HepG2 (cell line): ENCODE data around the gene AUP1. TPM values are rescaled to one million over a fixed set of nuclear protein-coding genes. Genes with fewer than 3 reads are reported as not detected.

Experiments used
- AGO1 ChIP-seq: fragments of 200-400 bp; formaldehyde crosslinking; IDR thresholded peaks from 2 replicates; pipeline ENCODE4 v1.6.1; 2017; ENCODE audit warnings: mild to moderate bottlenecking, low read depth, low read length, moderate library complexity; ENCODE audit not compliant: poor library complexity, severe bottlenecking
- EHMT2 ChIP-seq: fragments of 200-600 bp; sonication (generic); IDR thresholded peaks from 2 replicates; pipeline ENCODE4 v1.7.0; 2017; ENCODE audit warnings: antibody characterized with exemption, low read depth, low read length, borderline replicate concordance
- GATA4 ChIP-seq: sonication (generic); IDR thresholded peaks from 2 replicates; pipeline ENCODE4 v1.6.1; 2016; ENCODE audit warnings: antibody characterized with exemption, low read depth, borderline replicate concordance
- GATAD2A ChIP-seq: IDR thresholded peaks from 2 replicates; pipeline ENCODE4 v1.6.1; 2016
- KIAA2018 ChIP-seq: sonication (generic); formaldehyde crosslinking; IDR thresholded peaks from 2 replicates; pipeline ENCODE4 v1.5.0; 2020; ENCODE audit warnings: mild to moderate bottlenecking, missing genetic modification reagents, borderline replicate concordance
- NFE2L2 ChIP-seq: fragments of 150-350 bp; IDR thresholded peaks from 2 replicates; pipeline ENCODE4 v1.6.1; 2014; ENCODE audit warnings: low read length
- RELA ChIP-seq: sonication (generic); formaldehyde crosslinking; IDR thresholded peaks from 2 replicates; pipeline ENCODE4 v1.4.0; 2020; ENCODE audit warnings: missing genetic modification reagents
- ZMYM2 ChIP-seq: sonication (generic); formaldehyde crosslinking; IDR thresholded peaks from 2 replicates; pipeline ENCODE4 v1.8.0; 2022; ENCODE audit warnings: mild to moderate bottlenecking, missing genetic modification reagents
- ZNF136 ChIP-seq: sonication (generic); formaldehyde crosslinking; IDR thresholded peaks from 2 replicates; pipeline ENCODE4 v1.8.1; 2022; ENCODE audit warnings: low read depth, mild to moderate bottlenecking, moderate library complexity, missing genetic modification reagents
- ZNF260 ChIP-seq: sonication (generic); formaldehyde crosslinking; IDR thresholded peaks from 2 replicates; pipeline ENCODE4 v1.4.0; 2020; ENCODE audit warnings: missing genetic modification reagents, low read depth, mild to moderate bottlenecking, borderline replicate concordance
- ZNF263 ChIP-seq: sonication (generic); formaldehyde crosslinking; IDR thresholded peaks from 2 replicates; pipeline ENCODE4 v1.4.0; 2020; ENCODE audit warnings: missing genetic modification reagents
- ZNF782 ChIP-seq: sonication (generic); formaldehyde crosslinking; IDR thresholded peaks from 2 replicates; pipeline ENCODE4 v1.4.0; 2020; ENCODE audit warnings: missing genetic modification reagents, mild to moderate bottlenecking, borderline replicate concordance
- ZSCAN22 ChIP-seq: sonication (generic); formaldehyde crosslinking; IDR thresholded peaks from 2 replicates; pipeline ENCODE4 v1.4.0; 2020; ENCODE audit warnings: mild to moderate bottlenecking, missing genetic modification reagents
- ZZZ3 ChIP-seq: sonication (generic); formaldehyde crosslinking; IDR thresholded peaks from 2 replicates; pipeline ENCODE4 v1.4.0; 2020; ENCODE audit warnings: missing genetic modification reagents, mild to moderate bottlenecking, borderline replicate concordance
- polyA plus RNA-seq, 8 experiments: library from polyadenylated mRNA; depleted of rRNA in 3 of 8; stranded (reverse) in 7 of 8; unstranded in 1 of 8; fragments of >200 nt; fragmentation: Illumina TruSeq in 4 of 8; extraction: Trizol in 4 of 8; gene quantifications; 2 replicates each; pipeline versions ENCODE4 v1.2.1 to v1.2.3, GENCODE V29; 2011 to 2016; ENCODE audit warnings: low read depth in 4 of 8, missing spikeins in 1 of 8, mixed read lengths in 1 of 8; ENCODE audit not compliant: insufficient read depth in 1 of 8
- total RNA-seq, 5 experiments: library from RNA; depleted of rRNA; stranded (reverse); fragments of >200 nt; fragmentation: Illumina TruSeq; extraction: Trizol; gene quantifications; 2 replicates each; pipeline ENCODE4 v1.2.3, GENCODE V29; 2016; ENCODE audit warnings: low read depth in 1 of 5
- TF ChIP-seq, protein P1 (sequence below): sonication (generic); formaldehyde crosslinking; IDR thresholded peaks from 2 replicates; pipeline ENCODE4 v1.9.0; 2021; ENCODE audit warnings: missing genetic modification reagents, borderline replicate concordance
- TF ChIP-seq, protein P2 (sequence below): sonication (generic); formaldehyde crosslinking; IDR thresholded peaks from 2 replicates; pipeline ENCODE4 v1.8.0; 2022; ENCODE audit warnings: mild to moderate bottlenecking, missing genetic modification reagents

AUP1 gene
- total and polyA plus RNA-seq, 2 of the 13 experiments (the other 11 are each of a cell fraction or from before 2014, with no cell fraction given), result 174 to 267 TPM

DNA sequence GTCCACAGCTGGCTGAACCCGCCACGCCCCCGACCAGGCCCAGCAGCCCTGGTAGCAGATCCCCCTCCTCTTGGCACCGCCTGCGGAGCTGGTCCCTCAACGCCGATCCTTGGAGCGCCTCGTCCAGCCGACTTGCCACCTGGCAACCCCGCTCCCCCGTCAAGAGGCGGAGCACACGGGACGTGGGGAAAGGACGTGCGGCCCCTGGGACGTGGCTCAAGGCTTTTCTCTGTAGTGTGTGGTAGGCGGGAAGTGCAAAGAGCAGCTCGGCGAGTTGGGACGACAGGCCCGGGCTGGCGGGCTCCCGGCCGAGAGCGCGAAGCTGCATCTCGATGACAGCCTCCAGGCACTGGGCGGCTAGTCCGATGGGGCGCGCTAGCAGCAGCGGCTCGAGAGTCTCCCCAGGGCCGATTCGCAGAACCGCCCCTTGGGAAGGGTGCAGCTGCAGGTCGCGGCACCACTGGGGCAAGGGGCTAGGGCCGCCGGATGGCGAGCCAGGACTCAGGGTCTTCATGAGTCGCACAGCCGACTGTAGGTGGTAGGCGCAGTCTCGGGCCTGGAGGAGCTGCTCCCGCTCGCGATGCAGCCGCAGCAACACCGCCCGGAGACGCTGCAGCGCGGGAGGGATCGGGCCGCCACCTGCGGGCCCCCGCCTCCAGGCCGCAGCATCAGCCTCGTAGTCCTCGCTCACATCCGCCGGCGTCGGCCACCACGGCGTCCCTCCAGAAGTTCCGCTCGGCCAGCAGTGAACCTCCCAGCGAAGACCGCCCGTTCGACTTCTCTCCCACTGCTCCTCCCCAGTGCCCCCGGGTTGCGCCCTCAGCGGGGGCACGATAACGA lies 47.3 kb downstream of the AUP1 start (continued):
- TF ChIP-seq AGO1 (peak; percentile 81), GATA4 (0 out of 2 replicates have a peak, but pooled peaks have one; percentile 14), RELA (CRISPR knock-in tag) (0 out of 2 replicates have a peak, but pooled peaks have one; percentile 34), ZNF263 (peak; percentile 66), ZNF782 (CRISPR knock-in tag) (no peak; the same call in 1 of the 2 replicates), GATAD2A (no peak), ZZZ3 (0 out of 2 replicates have a peak, but pooled peaks have one; percentile 29), KIAA2018 (CRISPR knock-in tag) (no peak), ZSCAN22 (peak; percentile 53; the same call in 1 of the 2 replicates), ZNF136 (CRISPR knock-in tag) (no peak), EHMT2 (no peak), NFE2L2 (no peak), ZNF260 (no peak), ZMYM2 (CRISPR knock-in tag) (no peak)
- TF ChIP-seq, protein P1, sequence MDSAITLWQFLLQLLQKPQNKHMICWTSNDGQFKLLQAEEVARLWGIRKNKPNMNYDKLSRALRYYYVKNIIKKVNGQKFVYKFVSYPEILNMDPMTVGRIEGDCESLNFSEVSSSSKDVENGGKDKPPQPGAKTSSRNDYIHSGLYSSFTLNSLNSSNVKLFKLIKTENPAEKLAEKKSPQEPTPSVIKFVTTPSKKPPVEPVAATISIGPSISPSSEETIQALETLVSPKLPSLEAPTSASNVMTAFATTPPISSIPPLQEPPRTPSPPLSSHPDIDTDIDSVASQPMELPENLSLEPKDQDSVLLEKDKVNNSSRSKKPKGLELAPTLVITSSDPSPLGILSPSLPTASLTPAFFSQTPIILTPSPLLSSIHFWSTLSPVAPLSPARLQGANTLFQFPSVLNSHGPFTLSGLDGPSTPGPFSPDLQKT (CRISPR knock-in tag), result no peak
- TF ChIP-seq, protein P2, sequence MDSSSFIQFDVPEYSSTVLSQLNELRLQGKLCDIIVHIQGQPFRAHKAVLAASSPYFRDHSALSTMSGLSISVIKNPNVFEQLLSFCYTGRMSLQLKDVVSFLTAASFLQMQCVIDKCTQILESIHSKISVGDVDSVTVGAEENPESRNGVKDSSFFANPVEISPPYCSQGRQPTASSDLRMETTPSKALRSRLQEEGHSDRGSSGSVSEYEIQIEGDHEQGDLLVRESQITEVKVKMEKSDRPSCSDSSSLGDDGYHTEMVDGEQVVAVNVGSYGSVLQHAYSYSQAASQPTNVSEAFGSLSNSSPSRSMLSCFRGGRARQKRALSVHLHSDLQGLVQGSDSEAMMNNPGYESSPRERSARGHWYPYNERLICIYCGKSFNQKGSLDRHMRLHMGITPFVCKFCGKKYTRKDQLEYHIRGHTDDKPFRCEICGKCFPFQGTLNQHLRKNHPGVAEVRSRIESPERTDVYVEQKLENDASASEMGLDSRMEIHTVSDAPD (CRISPR knock-in tag), result no peak; the same call in 1 of the 2 replicates
